OCI-LY7 (cell line): ENCODE data around the gene NKX6-2. TPM values are rescaled to one million over a fixed set of nuclear protein-coding genes. Genes with fewer than 3 reads are reported as not detected.

Source experiments
- BruUV-seq: library from RNA; stranded (reverse); fragments of 400-500 nt; replicated peaks from 2 replicates; lab custom pipeline; 2021; lab: Mats Ljungman, UMichigan
- CTCF ChIA-PET: fragments of 300-600 bp; sonication (Branson Sonifier 250); formaldehyde crosslinking; loops from one replicate; lab custom pipeline; 2022; ENCODE audit warnings: antibody characterized with exemption; ENCODE audit not compliant: unreplicated experiment; lab: Charles Lee
- POLR2A ChIA-PET: fragments of 300-600 bp; sonication (Branson Sonifier 250); formaldehyde crosslinking; loops from one replicate; lab custom pipeline; 2022; ENCODE audit warnings: antibody characterized with exemption; lab: Charles Lee
- DNase-seq: peaks from one replicate; pipeline ENCODE4 v3.0.0-alpha.2; 2015; ENCODE audit warnings: low spot score
- H2AFZ ChIP-seq: fragments of 200-600 bp; sonication (generic), shearing (Covaris generic); 2 replicates; pipeline ENCODE4 v1.6.1; 2014; ENCODE audit warnings: mild to moderate bottlenecking, antibody characterized with exemption, low read length, moderate library complexity
- H3K27ac ChIP-seq: fragments of 200-600 bp; sonication (generic); 2 replicates; pipeline ENCODE4 v1.5.1; 2014; ENCODE audit warnings: mixed run types, low read depth, mild to moderate bottlenecking, moderate library complexity, low read length, inconsistent platforms; ENCODE audit not compliant: poor library complexity, severe bottlenecking
- H3K36me3 ChIP-seq: fragments of 200-600 bp; sonication (generic); 2 replicates; pipeline ENCODE4 v1.6.1; 2014; ENCODE audit warnings: mild to moderate bottlenecking, antibody characterized with exemption, low read length, moderate library complexity, mixed read lengths; ENCODE audit not compliant: insufficient read depth
- H3K4me1 ChIP-seq: fragments of 200-600 bp; sonication (generic); 2 replicates; pipeline ENCODE4 v1.5.1; 2014; ENCODE audit warnings: mild to moderate bottlenecking, low read length; ENCODE audit not compliant: insufficient read depth, poor library complexity, severe bottlenecking
- H3K4me2 ChIP-seq: fragments of 200-600 bp; sonication (generic); 2 replicates; pipeline ENCODE4 v1.6.1; 2014; ENCODE audit warnings: mild to moderate bottlenecking, low read length
- H3K4me3 ChIP-seq: fragments of 200-600 bp; sonication (generic); 2 replicates; pipeline ENCODE4 v1.5.1; 2014; ENCODE audit warnings: mild to moderate bottlenecking, low read depth, low read length; ENCODE audit not compliant: poor library complexity, severe bottlenecking
- H3K79me2 ChIP-seq: fragments of 200-600 bp; sonication (generic); 2 replicates; pipeline ENCODE4 v1.6.1; 2016; ENCODE audit warnings: low read depth, mild to moderate bottlenecking, low read length, moderate library complexity, mixed read lengths; ENCODE audit not compliant: insufficient read depth
- H3K9me2 ChIP-seq: fragments of 200-600 bp; sonication (generic); 2 replicates; pipeline ENCODE4 v1.6.1; 2016; ENCODE audit warnings: mild to moderate bottlenecking, low read length, mixed read lengths; ENCODE audit not compliant: insufficient read depth
- H3K9me3 ChIP-seq: fragments of 200-600 bp; sonication (generic); 2 replicates; pipeline ENCODE4 v1.6.1; 2014; ENCODE audit warnings: mild to moderate bottlenecking, mixed run types, low read length, mixed read lengths
- H4K20me1 ChIP-seq: fragments of 200-600 bp; sonication (generic); 2 replicates; pipeline ENCODE4 v1.6.1; 2014; ENCODE audit warnings: mild to moderate bottlenecking, antibody characterized with exemption, low read length, moderate library complexity, mixed read lengths; ENCODE audit not compliant: insufficient read depth
- EZH2phosphoT487 ChIP-seq: fragments of 200-600 bp; sonication (generic); IDR thresholded peaks from 2 replicates; pipeline ENCODE4 v1.6.1; 2018; ENCODE audit warnings: low read depth, borderline replicate concordance, mild to moderate bottlenecking, mixed run types, antibody characterized with exemption, low read length, moderate library complexity, mixed read lengths
- intact Hi-C: fragments of 100-400 bp; cut with micrococcal nuclease; formaldehyde crosslinking; loops from one replicate; pipeline ENCODE4 v1.10.0; 2022; ENCODE audit not compliant: unreplicated experiment
- total RNA-seq, 2 experiments: library from RNA; depleted of rRNA in 1 of 2; stranded (reverse); fragments of >200 nt in 1 of 2; shearing (Covaris generic) in 1 of 2; gene quantifications; 2 replicates each; pipeline ENCODE4 v1.2.3, GENCODE V29; 2014 to 2022
- TF ChIP-seq, protein P1 (sequence below): fragments of 200-600 bp; sonication (generic); conservative IDR thresholded peaks from 2 replicates; pipeline ENCODE4 v1.5.1; 2014; ENCODE audit warnings: mild to moderate bottlenecking, antibody characterized with exemption, low read length, moderate library complexity, mixed read lengths

NKX6-2 gene
- total RNA-seq, 2 experiments from 2014 or later, result not detected

DNA sequence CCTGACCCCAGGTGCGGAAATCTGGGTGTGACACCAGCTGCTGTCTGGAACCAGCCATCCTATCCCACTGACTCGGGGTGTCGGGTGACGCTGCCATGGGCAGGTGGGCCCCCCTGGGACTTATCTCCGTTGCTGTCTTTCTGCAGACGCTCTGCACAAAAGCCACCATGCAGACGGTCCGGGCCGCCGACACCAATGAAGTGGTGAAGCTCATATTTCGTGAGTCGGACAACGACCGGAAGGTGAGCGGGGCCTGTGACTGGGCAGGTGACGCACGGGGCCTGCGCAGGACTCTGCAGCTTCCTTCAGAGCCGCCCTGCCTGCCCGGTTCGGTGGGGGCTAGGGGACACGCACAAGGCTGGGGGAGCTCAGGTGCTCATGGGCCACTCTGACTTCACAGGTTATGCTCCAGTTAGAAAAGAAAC is 36.6 kb downstream of the NKX6-2 start:
- H3K4me3 ChIP-seq, result no peak overlapping the region
- ChIA-PET POLR2A (no interaction called here), CTCF (no interaction called here)
- no peaks in the 10 kb centered on the region for H3K36me3 ChIP-seq
- no peaks in the 10 kb centered on the region for H3K79me2 ChIP-seq
- DNase-seq, result no peak
- no peak overlapping the region for H3K4me2 ChIP-seq
- H2AFZ ChIP-seq, result no peak overlapping the region
- intact Hi-C loops, result no loop called here
- no TSS peak for BruUV-seq
- no peak for TF ChIP-seq EZH2phosphoT487
- TF ChIP-seq, protein P1, sequence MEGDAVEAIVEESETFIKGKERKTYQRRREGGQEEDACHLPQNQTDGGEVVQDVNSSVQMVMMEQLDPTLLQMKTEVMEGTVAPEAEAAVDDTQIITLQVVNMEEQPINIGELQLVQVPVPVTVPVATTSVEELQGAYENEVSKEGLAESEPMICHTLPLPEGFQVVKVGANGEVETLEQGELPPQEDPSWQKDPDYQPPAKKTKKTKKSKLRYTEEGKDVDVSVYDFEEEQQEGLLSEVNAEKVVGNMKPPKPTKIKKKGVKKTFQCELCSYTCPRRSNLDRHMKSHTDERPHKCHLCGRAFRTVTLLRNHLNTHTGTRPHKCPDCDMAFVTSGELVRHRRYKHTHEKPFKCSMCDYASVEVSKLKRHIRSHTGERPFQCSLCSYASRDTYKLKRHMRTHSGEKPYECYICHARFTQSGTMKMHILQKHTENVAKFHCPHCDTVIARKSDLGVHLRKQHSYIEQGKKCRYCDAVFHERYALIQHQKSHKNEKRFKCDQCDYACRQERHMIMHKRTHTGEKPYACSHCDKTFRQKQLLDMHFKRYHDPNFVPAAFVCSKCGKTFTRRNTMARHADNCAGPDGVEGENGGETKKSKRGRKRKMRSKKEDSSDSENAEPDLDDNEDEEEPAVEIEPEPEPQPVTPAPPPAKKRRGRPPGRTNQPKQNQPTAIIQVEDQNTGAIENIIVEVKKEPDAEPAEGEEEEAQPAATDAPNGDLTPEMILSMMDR, result no peak
- H4K20me1 ChIP-seq, result no peaks in the 10 kb centered on the region
- H3K9me3 ChIP-seq, result no peaks in the 10 kb centered on the region
- no peaks in the 10 kb centered on the region for H3K4me1 ChIP-seq
- no peak overlapping the region for H3K27ac ChIP-seq
- H3K9me2 ChIP-seq, result no peaks in the 10 kb centered on the region

DNA sequence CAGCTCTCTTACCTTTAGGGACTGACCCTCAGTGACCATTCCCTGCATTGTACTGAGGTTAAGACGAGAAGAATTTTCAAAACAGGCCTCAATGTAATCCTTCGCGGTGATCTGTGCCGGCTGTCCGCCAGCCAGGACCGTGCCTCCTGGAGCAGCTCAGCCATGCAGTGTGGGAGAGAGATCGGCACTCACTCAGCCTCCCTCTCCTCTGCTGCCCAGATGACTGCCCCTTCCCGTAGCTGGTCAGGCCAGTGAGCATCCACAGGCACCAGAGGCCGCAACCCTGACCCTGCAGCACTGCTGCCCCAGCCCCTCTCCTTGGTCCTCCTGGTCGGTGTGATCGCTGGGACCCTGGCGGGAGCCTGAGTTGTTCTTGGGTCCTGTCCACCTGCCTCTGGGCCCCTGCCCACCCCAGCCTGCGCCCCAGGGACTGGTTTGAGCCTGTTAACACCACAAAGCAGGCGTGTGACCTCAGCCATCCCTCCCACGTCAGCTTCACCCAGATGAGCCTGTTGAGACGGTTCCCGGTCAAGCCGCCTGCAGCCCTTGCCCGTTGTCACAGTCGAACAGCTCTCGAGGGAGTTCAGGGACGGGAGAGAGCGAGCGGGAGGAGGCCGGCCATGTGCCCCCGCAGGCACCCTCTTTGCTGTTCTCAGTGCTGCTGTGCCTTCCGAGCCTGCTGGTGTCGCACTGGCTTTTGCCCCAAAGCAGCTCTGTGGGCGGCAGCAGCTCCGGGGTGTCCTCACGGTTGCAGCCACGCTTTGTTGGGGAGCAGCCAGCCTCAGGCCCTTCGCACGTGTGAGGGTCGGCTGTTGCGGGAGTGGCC is 37.2 kb downstream of the NKX6-2 start:
- ChIA-PET POLR2A (no interaction called here), CTCF (no interaction called here)
- H3K79me2 ChIP-seq, result no peaks in the 10 kb centered on the region
- no peak overlapping the region for H2AFZ ChIP-seq
- no TSS peak for BruUV-seq
- no peaks in the 10 kb centered on the region for H3K9me2 ChIP-seq
- H3K27ac ChIP-seq, result no peak overlapping the region
- TF ChIP-seq EZH2phosphoT487, result no peak
- TF ChIP-seq, protein P1, result no peak
- DNase-seq, result no peak
- no peaks in the 10 kb centered on the region for H3K9me3 ChIP-seq
- no peaks in the 10 kb centered on the region for H4K20me1 ChIP-seq
- H3K4me2 ChIP-seq, result no peak overlapping the region
- H3K4me1 ChIP-seq, result no peaks in the 10 kb centered on the region
- H3K4me3 ChIP-seq, result no peak overlapping the region
- H3K36me3 ChIP-seq, result no peaks in the 10 kb centered on the region
- intact Hi-C loops, result no loop called here

DNA sequence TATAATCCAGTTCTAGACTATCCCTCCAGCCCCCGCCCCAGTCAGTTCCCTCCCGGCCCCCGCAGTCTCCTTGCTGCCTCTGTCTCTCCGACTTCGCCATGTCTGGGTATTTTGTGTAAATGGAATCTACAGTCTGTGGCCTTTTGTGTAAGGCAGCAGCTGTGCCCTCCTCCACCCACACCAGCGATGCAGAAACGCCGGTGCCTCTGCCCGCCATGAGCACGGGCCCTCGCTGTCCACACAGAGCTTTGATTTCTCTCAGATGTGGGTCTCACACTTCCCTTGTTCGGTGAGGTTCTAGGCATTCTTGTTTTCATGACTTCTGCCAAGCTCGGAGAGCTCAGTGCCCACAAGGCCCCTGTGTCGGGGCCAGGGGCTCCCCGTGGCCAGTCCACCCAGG is 37.8 kb downstream of the NKX6-2 start:
- no peak overlapping the region for H2AFZ ChIP-seq
- no peak overlapping the region for H3K4me2 ChIP-seq
- no peaks in the 10 kb centered on the region for H3K36me3 ChIP-seq
- no peaks in the 10 kb centered on the region for H3K4me1 ChIP-seq
- POLR2A ChIA-PET, result no interaction called here
- H3K27ac ChIP-seq, result no peak overlapping the region
- CTCF ChIA-PET, result no interaction called here
- TF ChIP-seq, protein P1, result no peak
- H3K4me3 ChIP-seq, result no peak overlapping the region
- no peaks in the 10 kb centered on the region for H4K20me1 ChIP-seq
- H3K79me2 ChIP-seq, result no peaks in the 10 kb centered on the region
- H3K9me2 ChIP-seq, result no peaks in the 10 kb centered on the region
- H3K9me3 ChIP-seq, result no peaks in the 10 kb centered on the region
- no TSS peak for BruUV-seq
- intact Hi-C loops, result no loop called here
- no peak for DNase-seq
